Astrocyte of the spinal cord (primary cell): ENCODE results near the gene SPINT1.

Experiments used
- DNase-seq: peaks from one replicate; pipeline ENCODE4 v3.0.0; 2011; ENCODE audit warnings: low read depth, low spot score
- H3K4me3 ChIP-seq: 2 replicates; pipeline ENCODE4 v1.5.1; 2011; ENCODE audit warnings: low read depth, mild to moderate bottlenecking, low read length, moderate library complexity
- CTCF ChIP-seq: IDR thresholded peaks from 2 replicates; pipeline ENCODE4 v1.5.1; 2012; ENCODE audit warnings: low read depth, mild to moderate bottlenecking, low read length, inconsistent platforms
- in situ Hi-C: cut with HindIII; loops from 2 replicates; pipeline ENCODE4 v1.10.0; 2017; ENCODE audit warnings: low sequenced_read_pairs

Gene SPINT1

DNA sequence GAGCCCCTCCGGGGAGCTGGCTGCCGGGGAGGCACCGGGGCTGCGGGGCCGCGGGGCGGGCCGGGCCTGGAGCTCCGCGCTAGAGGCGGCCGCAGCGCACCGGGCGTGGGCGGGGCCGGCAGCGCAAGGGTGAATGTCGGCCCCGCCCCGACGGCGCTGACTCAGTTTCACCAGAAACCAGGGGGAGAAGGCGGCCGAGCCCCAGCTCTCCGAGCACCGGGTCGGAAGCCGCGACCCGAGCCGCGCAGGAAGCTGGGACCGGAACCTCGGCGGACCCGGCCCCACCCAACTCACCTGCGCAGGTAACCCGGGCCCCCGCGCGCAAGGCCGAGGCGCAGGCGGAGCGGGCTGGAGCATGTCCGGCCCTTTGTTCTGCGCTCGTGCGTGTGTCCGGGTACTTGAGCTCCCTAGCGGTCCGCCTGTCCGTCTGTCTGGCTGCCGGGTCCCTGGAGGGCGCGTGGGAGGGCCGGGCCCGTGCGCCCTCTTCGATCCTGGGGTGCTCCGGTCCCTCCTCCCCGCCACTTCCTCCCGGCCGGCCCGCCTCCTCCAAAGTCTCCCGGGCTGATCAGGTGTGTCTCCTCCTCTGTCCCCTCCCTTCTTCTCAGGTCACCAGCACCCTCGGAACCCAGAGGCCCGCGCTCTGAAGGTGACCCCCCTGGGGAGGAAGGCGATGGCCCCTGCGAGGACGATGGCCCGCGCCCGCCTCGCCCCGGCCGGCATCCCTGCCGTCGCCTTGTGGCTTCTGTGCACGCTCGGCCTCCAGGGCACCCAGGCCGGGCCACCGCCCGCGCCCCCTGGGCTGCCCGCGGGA is at the start of gene SPINT1:
Gene SPINT1, plus strand, starts transcription at position 164 of the 811 bp plus-strand sequence. Its CDS starts 507 bp downstream, at position 671.
- no peak for DNase-seq
- peak within 1 kb of the TSS; percentile 34 for H3K4me3 ChIP-seq
- TF ChIP-seq CTCF, result no peak

DNA sequence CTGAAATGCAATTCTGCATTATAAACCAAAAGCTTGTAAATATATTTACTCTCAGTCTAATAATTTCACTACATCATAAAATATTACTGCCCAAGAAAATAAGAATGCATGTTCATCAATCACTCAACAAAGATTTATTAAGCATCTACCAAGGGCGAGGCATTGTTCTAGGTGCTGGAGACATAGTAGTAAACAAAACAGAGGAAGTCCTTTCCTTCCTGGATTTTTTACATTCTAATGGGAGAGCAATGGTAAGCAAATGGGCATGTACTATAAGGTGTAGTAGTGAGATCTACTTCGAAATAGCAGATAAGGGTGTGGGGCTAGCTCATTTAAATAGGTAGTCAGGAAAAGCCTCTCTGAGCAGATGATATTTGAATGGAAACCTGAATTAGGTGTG is 47.8 kb upstream of the SPINT1 start:
- H3K4me3 ChIP-seq, result no peak overlapping the region
- in situ Hi-C loops, result no loop called here
- no peak for DNase-seq
- no peak for TF ChIP-seq CTCF

More for the DNA sequence above, at the start of gene SPINT1:
- in situ Hi-C loops, result no loop called here

- in situ Hi-C loops, result no loop called here
- DNase-seq, result no peak
- no peak overlapping the region for H3K4me3 ChIP-seq
- no peak for TF ChIP-seq CTCF
These were observed 47.3 kb upstream of the SPINT1 start for GRCh38 chr15:40796512-40796911.

DNA sequence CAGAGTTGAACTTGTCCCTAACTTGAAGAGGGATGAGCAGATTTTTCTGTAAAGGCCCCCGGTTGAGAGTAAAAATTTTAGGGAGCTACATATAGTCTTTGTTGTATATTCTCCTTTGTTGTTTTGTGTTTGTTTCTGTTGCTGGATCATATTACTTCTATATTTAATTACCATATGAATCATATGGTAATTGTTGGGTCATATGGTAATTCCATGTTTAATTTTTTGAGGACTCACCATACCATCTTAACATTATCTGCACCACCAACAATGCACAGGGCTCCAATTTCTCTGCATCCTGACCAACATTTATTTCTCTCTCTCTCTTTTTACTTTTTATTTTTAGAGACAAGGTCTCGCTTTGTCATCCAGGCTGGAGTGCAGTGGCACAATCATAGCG is 44.3 kb upstream of the SPINT1 start:
- no peak for TF ChIP-seq CTCF
- H3K4me3 ChIP-seq, result no peak overlapping the region
- in situ Hi-C loops, result no loop called here
- DNase-seq, result no peak

GRCh38 chr15:40803076-40803475 is 40.8 kb upstream of the SPINT1 start:
- DNase-seq, result no peak
- TF ChIP-seq CTCF, result no peak
- H3K4me3 ChIP-seq, result no peak overlapping the region
- in situ Hi-C loops, result no loop called here

GRCh38 chr15:40803688-40804087 is 40.2 kb upstream of the SPINT1 start:
- in situ Hi-C loops, result no loop called here
- no peak for TF ChIP-seq CTCF
- DNase-seq, result no peak
- no peak overlapping the region for H3K4me3 ChIP-seq
